ENCODE measurements around the gene STX8.

STX8 gene

DNA sequence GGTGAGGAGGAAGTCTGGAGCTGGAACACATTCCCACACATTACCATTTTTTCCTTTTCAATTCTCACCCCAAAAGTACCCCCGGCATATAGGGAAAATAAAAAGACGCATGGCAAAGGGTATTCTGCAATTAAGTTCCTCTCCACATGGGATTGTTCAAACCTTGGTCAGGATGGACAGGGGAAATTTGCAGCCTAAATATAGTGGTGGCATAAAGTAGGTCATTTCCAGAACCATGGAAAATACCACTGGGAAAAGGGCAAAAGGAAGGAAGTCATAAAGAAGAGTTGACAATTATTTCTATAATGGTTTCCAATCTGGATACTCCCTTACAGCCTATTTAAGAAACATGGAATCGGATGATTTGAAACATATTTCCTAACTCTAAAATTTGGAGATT, 135.8 kb downstream of the STX8 start:
- no peak for DNase-seq (ENCODE audit: low spot score)

DNA sequence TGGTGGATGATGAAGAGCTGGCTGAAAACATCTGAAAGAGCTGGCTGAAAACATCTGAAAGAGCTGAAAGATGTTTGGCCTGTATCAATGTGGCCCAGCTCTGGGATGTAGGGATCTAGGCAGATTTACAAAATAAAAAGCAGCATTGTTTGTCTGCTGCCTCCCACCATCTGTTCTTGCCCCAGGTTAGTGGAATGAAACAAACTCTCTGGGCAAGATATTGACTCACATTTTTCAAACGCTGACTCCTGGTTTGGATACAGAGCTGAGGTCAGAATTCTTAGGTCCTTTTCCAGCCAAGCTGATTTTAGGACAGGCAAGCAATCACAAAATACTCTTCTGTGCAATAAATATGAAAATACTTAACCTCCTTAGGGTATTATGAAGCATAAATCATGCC, 139.0 kb downstream of the STX8 start:
- no peak for DNase-seq (ENCODE audit: low spot score)

DNA sequence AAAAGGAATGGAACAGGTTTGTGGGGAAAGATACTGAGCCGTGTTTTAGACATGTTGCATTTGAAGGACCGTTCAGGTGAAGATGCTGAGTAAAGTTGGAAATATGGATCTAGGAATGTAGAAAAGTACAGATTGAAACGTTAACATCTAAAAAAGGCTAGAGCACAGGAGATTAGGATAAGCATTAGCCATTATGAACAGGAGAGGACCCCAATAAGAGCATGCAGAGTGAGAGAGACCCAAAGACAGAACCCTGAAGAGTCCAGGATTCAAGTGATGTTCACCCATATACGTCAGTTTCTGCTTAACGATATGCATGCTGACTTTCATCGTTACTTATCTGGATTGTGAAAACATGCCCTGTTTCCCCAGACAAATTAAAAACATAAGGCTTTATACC, 140.5 kb downstream of the STX8 start:
- no peak for DNase-seq (ENCODE audit: low spot score)

DNA sequence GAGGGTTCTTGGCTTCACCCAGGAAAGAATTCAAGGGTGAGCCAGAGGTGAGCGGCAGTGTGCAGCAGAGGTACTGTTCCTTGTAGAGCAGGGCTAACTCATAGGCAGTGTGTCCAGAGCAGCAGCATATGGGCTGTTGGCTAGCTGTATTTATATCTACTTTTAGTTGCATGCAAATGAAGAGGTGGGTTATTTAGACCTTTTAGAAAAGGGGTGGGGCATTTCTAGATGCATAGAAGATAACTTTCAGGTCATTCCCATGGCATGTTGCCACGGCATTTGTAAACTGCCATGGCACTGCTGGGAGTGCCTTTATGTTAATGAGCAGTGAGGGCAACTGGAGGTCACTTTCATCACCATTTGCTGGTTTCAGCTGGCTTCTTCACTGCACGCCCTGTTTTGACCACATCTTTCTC, 141.0 kb downstream of the STX8 start:
- DNase-seq (ENCODE audit: low spot score) = no peak

DNA sequence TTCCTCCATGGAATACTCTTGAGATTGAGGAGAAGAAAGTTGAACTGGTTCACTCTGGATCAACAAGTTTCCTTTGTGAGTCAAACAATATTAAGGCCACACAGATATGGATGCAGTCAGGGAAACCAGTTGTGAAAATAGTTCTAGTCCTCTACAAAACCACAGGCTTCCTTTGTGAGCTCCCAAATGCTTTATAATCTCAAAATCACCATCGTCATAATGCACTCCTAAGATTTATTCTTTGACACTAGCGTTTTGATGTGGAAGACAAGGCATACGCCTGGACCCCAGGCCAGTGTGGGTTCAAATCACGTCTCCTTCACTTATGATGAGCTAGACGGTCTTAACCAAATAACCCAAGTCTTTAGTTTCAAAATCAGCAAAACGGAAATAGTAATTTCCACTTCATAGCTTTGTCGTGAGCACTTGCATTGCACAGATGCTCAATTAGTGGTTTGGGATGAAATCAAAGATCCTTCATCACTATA, 142.6 kb downstream of the STX8 start:
- no peak for DNase-seq (ENCODE audit: low spot score)

DNA sequence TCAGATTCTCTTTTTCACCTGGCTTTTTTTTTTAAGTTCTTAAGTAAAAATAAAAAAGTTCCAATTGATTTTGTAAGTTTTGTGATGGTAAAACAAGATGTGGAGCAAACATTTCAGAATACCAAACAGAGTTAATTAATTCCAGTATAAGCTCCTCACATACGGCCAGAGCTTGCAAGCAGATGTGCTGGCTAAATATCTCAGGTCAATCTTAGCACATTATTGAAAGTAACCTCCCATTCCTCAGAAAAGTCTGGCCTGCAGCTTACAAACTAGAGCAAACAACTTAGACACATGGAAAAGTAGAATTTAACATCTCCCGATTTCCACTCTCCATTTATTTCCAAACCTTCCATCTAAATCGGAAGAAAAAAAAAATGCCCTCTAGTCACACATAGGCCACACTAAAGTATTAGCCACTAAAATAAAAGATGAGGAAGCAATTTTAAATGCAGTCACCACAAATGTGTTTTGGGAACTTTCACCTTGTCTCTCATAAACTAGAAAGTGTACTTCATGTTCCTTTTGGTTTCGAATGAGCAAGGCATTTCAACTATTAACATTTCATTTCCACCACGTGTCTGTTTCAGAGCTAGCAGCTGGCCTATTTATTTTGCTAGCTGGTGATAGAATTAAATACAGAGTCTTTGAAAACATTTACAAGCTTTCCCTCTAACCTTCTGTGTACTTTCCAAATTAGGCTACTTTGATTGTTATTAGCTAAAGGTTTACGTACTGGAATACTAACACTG, 143.3 kb downstream of the STX8 start:
- DNase-seq (ENCODE audit: low spot score) = no peak

DNA sequence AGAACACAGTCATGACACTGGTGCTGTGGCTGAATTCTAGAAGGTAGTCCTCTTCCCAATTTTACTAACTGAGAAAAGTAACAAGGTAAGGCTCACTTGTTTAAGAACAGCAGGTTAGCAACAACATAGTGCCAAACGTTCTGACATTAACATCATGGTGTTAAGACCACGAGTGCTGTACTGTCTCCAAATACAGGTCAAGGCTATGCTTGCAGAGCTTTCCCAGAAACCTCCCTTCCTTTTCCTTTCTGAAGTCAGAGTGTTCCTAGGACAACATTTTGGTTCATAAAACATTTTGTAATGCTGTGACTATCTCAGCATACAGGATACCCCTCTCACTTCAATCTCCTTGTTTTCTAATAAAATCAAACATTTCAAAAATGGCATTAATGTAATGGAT, 144.0 kb downstream of the STX8 start:
- DNase-seq (ENCODE audit: low spot score) = no peak

DNA sequence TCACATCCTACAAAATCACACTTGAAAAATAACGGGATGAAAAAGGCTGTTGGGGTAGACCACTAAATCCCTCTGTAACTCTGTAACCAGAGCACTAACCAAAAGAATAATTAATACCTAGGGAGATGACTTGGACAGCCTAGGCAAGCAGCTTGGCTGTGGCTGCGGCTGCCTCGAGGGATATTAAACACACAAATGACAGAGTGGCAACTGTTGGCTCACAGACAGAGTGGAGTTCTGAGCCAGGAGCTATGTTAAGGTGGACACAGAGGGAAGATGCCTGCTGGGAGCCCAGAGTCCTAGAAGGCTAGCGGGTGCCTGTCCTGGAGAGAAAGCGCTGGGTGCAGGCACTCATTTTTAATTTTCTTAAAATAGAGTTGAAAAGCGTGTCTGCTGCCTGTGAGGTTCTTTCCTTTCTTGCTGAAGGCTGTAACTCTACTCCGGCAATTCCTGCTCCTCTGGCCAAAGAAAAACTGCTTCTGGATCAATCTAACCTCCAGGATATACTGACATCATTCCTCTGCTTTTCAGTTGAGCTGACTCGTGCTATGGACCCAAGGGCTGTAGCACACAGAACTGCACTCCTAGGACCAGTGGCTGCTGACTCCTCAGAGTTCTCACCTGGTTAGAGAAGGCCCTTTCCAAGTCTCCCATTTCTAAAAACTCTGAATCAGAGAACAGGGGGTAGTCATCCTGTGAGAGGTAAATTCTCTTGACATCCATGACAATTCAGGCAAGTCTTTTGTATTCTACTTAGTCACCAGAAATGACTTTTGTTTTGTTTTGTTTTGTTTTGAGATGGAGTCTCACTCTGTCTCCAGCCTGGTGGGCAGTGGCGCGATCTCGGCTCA, 147.9 kb downstream of the STX8 start:
- DNase-seq (ENCODE audit: low spot score) = no peak

DNA sequence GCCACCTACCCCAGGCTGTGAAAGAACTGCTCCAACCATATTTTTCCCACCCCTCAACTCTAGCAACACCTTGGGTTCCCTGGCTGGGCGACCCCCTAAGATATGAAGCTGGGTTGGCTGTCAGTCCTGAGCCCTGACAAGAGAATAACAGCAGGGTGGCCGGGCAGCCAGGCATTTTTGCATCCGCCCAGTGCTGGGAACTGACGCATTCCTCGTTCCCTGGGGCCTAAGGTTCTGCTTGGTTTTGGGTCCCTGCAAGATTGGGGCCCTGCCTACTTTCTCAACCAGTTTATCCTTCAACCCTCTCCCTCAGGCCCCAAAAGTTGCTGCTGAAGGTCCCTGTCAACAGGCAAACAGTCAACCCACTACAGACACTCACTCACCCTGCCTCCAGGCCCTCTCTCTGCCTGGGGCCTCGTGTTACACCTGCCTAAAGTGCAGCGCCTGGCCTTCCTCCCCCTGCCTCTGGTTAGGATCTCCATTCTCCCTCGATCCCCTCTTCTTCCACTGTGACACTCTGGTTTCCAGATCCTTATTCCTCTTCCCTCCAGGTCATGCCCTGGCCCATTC, 151.5 kb downstream of the STX8 start:
- DNase-seq (ENCODE audit: low spot score) = no peak

DNA sequence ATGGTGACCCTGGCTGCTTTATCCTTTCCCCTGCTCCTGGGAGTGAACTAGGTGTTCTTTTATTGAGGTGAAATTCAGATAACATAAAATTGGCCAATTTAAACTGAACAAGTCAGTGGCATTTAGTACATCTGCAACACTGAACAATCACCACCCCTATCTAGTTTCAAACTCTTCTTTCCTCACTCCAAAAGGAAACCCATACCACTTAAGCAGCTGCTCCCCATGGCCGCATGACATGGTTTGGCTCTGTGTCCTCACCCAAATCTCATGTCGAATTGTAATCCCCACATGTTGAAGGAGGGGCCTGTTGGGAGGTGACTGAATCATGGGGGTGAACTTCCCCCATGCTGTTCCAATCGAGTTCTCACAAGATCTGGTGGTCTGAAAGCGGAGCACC, 154.1 kb downstream of the STX8 start:
- no peak for DNase-seq (ENCODE audit: low spot score)

DNA sequence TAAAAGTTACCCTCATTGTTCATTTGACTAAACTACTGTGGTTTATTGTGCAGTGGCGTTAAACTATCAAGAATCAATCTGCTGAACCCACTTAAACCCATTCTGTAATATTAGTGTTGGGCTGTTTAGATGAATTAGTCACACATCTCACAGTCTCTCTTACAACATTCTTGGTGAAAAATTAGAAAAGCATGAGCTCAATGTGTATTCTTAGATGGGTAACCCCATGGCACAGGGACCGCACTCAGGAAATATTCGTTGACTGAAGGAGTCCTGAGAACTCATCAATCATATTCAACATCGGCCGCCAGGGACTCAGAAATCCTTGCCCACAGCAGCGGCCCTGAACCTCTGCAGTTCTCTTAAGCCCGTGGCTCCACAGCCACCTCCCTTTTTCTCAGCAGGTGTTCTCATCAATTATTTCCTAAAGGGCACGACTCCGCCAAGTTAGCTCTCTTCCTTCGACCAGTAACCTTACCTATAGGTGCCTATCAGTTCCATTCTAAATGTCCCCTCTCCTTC, 155.6 kb downstream of the STX8 start:
- DNase-seq (ENCODE audit: low spot score) = no peak

DNA sequence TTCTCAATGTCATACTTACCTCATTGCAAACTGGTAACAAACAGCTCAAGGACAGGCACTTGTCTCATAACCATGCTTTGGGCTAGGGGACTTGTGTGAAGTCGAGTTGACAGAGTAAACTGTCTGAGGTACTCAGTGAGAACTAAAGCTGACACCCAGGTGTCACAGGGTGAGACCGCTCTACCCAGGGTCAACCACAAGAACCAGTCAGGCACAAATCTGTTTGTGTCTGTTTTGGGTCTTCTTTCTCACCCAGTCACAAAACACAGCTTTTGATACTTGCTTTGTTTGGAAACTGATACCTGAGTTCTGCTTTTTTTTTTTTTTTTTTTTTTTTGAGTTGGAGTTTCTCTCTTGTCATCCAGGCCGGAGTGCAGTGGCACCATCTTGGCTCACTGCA, 161.1 kb downstream of the STX8 start:
- no peak for DNase-seq (ENCODE audit: low spot score)

DNA sequence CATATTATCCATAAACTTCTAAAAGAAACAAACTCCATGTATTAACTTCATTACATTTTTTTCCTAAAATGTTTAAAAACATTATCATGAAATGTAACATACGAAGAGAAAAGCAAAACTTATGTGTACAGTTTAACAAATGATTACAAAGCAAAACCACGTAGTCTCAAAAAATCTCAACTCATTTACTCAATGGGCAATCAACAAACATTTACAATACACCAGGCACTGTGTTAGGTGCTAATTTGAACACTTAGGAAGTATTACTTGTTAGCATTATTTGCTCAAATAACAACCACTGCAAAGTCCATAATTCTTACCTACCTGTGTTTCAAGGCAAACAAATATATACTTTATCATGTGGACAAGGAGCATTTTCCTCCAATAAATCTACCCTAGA, 164.9 kb downstream of the STX8 start:
- DNase-seq (ENCODE audit: low spot score) = no peak

DNA sequence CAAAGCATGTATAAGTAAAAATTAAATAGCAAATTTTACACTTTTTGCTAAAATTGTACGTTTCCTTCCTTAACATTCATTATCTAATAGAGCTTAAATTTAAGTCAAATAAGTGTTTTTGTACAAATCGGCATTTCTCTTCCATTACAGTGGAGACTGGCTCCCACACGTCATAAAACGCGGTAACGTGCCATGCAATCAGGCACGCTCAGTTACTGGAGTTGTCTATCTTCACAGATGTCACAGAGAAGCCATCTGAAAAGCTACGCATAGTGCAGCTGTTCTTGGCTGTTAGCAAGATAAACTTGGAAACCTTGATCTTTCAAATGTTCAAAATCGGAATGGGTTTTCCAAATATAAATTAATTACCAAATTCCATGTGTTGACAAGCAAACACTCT, 165.3 kb downstream of the STX8 start:
- DNase-seq (ENCODE audit: low spot score) = no peak

DNA sequence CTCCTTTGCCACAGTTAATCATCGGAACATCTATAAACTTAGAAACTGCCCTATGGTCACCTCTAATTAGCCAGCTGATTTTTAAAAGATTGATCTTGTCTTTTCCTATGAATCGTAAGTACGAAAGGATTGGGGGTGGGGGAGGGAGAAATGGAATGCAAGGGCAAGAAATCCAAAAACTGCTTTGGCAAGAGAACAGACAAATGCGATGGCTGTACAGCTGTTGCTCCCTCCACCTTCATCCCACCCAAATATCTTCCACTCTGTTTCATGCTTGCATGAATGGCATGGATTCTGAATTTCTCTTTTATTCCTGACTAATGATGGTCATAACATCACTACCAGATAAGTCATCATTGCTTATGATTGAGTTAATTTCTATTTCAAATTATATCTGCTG, 165.7 kb downstream of the STX8 start:
- DNase-seq (ENCODE audit: low spot score) = no peak

DNA sequence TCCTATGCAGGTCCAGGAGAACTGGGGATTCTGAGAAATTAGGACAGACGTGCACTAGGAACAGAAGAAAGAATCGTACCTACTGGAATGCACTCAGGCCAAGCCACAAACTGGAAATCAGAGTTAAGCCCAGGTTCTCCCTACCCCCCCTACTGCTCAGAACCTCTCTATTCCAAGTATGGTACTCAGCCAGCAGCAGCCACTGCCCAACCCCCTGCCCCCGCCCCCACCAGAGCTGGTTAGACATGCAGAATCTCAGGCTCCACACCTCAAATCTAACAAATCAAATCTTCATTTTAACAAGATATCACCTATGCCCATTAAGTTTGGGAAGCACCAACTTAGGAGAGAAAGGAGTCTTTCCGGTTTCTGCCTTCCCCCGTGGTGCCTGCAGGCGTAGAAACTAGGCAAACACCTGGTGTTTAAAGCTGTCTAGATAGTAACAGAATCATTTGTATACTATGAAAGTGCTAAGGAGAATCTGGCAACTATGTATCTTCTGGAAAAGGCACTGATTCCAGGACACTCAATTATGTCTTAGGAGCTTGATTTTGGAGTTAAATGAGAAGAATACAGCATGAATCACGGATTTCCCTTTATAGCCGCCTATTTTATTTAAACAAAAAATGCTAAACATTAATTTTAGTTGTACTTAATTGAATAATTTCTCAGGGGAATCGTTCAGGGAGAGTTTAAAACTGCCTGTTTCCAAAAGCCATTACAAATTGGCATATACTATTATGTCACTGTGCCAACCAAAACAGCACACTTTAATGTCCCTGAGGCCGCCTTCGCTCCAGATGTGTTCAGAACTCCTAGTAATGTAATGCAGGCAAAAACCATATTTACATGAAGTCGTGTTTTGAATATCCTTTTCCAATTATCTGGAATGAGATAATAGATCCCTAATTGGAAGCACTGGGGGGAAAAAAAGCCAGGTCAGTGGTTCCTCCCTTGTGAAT, 166.5 kb downstream of the STX8 start:
- no peak for DNase-seq (ENCODE audit: low spot score)

DNA sequence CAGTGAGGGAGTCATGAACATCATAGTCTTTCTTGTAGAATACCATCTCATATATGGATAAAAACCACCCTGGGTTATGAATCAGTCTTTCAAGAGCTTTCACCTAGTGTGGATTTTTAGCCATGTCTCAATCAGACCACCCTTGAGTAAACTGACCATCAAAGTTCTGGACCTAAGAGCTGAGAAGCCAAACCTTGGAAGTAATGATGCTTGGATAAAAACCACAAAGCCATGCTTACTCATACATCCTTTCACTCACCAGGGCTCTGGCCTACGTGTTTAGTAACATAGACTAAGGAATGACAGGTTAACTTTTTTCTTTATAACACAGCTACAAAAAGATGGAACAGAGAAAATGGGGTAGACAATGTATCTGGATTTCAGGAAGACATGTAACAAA, 167.2 kb downstream of the STX8 start:
- DNase-seq (ENCODE audit: low spot score) = no peak

DNA sequence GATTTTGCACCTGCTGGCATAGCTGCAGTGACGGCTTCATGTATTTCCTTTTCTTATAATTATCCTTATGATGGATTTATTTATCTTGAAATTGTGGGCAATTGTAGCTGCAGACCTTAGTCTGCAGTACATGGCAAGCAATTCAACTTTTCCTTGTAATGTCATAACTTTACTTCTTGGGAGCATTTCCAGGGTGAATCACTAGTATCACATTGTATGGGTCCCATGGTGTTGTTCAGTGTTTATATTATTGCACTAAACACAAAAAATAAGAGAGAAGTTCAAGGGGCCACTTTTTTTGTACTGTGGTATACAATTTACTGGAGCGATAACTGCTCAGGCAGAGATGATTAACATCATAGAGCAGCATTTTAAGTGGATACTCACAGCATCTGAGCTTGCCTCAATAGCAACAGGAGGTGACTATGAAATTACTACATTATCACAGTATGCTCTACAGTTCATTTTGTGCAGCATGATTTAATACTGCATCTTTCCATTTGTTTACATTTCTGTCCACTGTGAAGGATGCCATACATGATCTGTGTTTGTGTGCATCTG, 169.5 kb downstream of the STX8 start:
- DNase-seq (ENCODE audit: low spot score) = no peak

DNA sequence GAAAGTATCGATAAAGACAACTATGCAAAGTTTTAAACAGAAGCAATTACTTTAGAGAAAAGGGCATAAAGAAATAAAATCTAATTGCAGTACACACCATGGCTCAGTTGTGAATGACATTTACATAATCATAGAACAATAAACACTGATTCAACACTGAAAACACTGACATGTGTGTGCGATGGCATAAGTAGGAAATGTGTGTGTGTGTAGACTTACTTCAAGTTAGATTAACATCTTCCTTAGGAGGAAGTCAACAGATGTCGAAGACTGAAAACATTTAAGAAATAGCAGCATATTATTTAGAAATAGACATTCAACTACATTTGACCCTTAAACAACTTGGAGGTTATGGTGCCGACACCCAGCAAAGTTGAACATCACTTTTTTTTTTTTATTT, 172.4 kb downstream of the STX8 start:
- no peak for DNase-seq (ENCODE audit: low spot score)

DNA sequence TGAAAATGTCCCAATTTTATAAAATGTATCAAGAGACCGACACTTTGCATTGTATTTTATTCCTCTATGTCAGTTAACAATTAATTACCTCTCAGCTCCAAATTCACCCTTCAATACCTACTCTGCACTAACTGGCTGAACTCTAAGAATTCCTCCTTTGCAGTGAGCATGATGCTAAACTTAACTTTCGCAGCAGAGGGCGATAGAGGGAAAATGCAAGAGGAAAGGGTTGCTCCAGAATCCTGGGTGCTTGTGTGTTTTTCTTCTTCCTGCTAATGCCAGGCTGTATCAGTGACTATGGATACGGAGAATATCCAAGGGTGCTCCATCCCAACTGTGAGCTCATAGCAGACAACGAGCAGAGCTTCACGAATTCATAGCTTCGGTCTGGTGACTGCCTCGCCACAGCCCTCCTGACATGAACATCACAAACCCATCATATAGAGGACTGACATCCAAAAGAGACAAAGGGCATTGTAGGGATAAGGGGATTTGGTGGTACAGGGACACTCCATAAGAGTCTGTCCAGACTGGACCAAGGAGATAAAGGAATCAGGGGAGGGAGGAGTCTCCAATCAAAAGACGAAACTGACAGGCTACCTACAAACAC, 172.9 kb downstream of the STX8 start:
- DNase-seq (ENCODE audit: low spot score) = no peak

DNA sequence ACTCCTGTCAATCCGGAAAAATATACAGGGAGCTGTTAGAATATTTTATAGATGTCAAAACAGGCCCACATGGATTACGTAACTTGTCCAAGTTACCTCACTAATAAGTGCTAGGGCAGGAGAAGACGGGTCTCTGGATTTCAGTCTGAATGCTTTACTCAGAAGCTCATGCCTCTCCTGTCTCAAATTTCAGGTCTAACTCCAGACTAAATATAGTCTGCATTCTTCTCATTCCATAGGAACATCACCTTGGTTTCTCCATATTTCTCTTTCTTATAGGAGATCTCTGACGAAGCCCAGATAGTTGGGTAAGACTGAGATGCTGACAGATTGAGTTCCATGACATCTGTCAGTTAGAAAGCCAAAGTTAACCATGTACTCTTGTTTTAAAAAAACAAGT, 174.2 kb downstream of the STX8 start:
- no peak for DNase-seq (ENCODE audit: low spot score)

Measured in CD4-positive, alpha-beta T cell treated with Interleukin-6 at 100 ng/mL for 8 hours (primary cell).